GM21529 (cell line): ENCODE measurements around the gene NAE1.

Experiments used
- ATAC-seq: cut with Tn5 transposase; IDR thresholded peaks from one replicate; pipeline ENCODE4 v1.9.1; 2021; ENCODE audit not compliant: unreplicated experiment

The NAE1 gene

GRCh38 chr16:66850115-66850815 is 19.5 kb upstream of the NAE1 start:
- no peak for ATAC-seq

- ATAC-seq = no peak
These were observed 18.8 kb upstream of the NAE1 start for GRCh38 chr16:66849549-66849948.

GRCh38 chr16:66849021-66849420 is 18.2 kb upstream of the NAE1 start:
- ATAC-seq = no peak

- ATAC-seq = no peak
These were observed 17.4 kb upstream of the NAE1 start for GRCh38 chr16:66848172-66848571.

- ATAC-seq = no peak
These were observed 16.8 kb upstream of the NAE1 start for GRCh38 chr16:66847533-66848067.

GRCh38 chr16:66846831-66847230 is 16.1 kb upstream of the NAE1 start:
- ATAC-seq = no peak

- no peak for ATAC-seq
These were observed 15.5 kb upstream of the NAE1 start for GRCh38 chr16:66846266-66846665.

GRCh38 chr16:66845791-66846221 is 15.0 kb upstream of the NAE1 start:
- ATAC-seq = no peak

GRCh38 chr16:66845080-66845410 is 14.3 kb upstream of the NAE1 start:
- ATAC-seq = no peak

GRCh38 chr16:66844342-66845079 is 13.7 kb upstream of the NAE1 start, which contains the start of gene CA7:
CA7 (plus strand) TSS chr16:66844414; CDS start chr16:66844488, 74 bp downstream.
- no peak for ATAC-seq

GRCh38 chr16:66844009-66844341 is 13.2 kb upstream of the NAE1 start:
- ATAC-seq = no peak

GRCh38 chr16:66843191-66843590 is 12.4 kb upstream of the NAE1 start:
- ATAC-seq = no peak

GRCh38 chr16:66842765-66843164 is 12.0 kb upstream of the NAE1 start:
- no peak for ATAC-seq

GRCh38 chr16:66841366-66841765 is 10.6 kb upstream of the NAE1 start:
- ATAC-seq = no peak

GRCh38 chr16:66840883-66841282 is 10.1 kb upstream of the NAE1 start:
- ATAC-seq = no peak

GRCh38 chr16:66834746-66835145 is 4.0 kb upstream of the NAE1 start:
- no peak for ATAC-seq

GRCh38 chr16:66832661-66833305 is 2.0 kb upstream of the NAE1 start:
- no peak for ATAC-seq

- ATAC-seq = no peak
These were observed 1.4 kb upstream of the NAE1 start for GRCh38 chr16:66832190-66832589.

- no peak for ATAC-seq
These were observed 6.8 kb downstream of the NAE1 start for GRCh38 chr16:66824006-66824405.

- no peak for ATAC-seq
These were observed 16.0 kb downstream of the NAE1 start for GRCh38 chr16:66814734-66815133.

GRCh38 chr16:66811043-66811442 is 19.7 kb downstream of the NAE1 start:
- no peak for ATAC-seq

- no peak for ATAC-seq
These were observed 20.4 kb downstream of the NAE1 start for GRCh38 chr16:66810391-66810790.
